CD4-positive, alpha-beta T cell (primary cell): ENCODE data around the gene KCNF1. TPM values are rescaled to one million over a fixed set of nuclear protein-coding genes. Genes with fewer than 3 reads are reported as not detected.

ENCODE experiments used
- ATAC-seq: fragments of 200-7000 bp; cut with Tn5 transposase; one replicate; pipeline ENCODE4 v1.10.0; 2022; ENCODE audit warnings: mild to moderate bottlenecking; ENCODE audit not compliant: poor library complexity
- CTCF ChIA-PET: fragments of 350-600 bp; sonication (Branson Sonifier 250); formaldehyde crosslinking; loops from one replicate; lab custom pipeline; 2021; ENCODE audit warnings: antibody characterized with exemption, inconsistent platforms; lab: Charles Lee
- POLR2A ChIA-PET: fragments of 350-600 bp; sonication (Branson Sonifier 250); formaldehyde crosslinking; loops from one replicate; lab custom pipeline; 2021; ENCODE audit warnings: antibody characterized with exemption, inconsistent platforms; lab: Charles Lee
- DNase-seq, 14 experiments: peaks; one replicate each; pipeline ENCODE4 v3.0.0-alpha.2; 2013 to 2020; ENCODE audit warnings: mixed read lengths in 2 of 14
- H3K27ac ChIP-seq, 2 donors: one replicate each; pipeline versions ENCODE4 v1.5.1 to v1.7.0; 2013; ENCODE audit warnings: low read length in 2 of 2, low read depth in 1 of 2, mild to moderate bottlenecking in 1 of 2
- H3K27me3 ChIP-seq, 2 experiments: 1 replicate in 1 of 2; 2 replicates in 1 of 2; pipeline versions ENCODE4 v1.6.1 to v1.7.0; 2013; ENCODE audit warnings: low read length in 2 of 2, control low read depth in 1 of 2, mild to moderate bottlenecking in 1 of 2, moderate library complexity in 1 of 2; ENCODE audit not compliant: insufficient read depth in 2 of 2, control insufficient read depth in 1 of 2
- H3K36me3 ChIP-seq: one replicate; pipeline ENCODE4 v1.6.1; 2013; ENCODE audit warnings: low read length, control low read depth; ENCODE audit not compliant: insufficient read depth
- H3K4me1 ChIP-seq: one replicate; pipeline ENCODE4 v1.6.1; 2013; ENCODE audit warnings: low read length, control low read depth; ENCODE audit not compliant: insufficient read depth
- H3K4me3 ChIP-seq: one replicate; pipeline ENCODE4 v1.5.1; 2013; ENCODE audit warnings: mild to moderate bottlenecking, low read length, moderate library complexity
- H3K9me3 ChIP-seq, 2 experiments: 1 replicate in 1 of 2; 2 replicates in 1 of 2; pipeline versions ENCODE4 v1.6.1 to v1.7.0; 2013; ENCODE audit warnings: low read length in 2 of 2, mild to moderate bottlenecking in 2 of 2, control low read depth in 1 of 2, moderate library complexity in 1 of 2; ENCODE audit not compliant: control insufficient read depth in 1 of 2, insufficient read depth in 1 of 2
- H3K27ac Mint-ChIP-seq: one replicate; pipeline ENCODE4 v1.8.0; 2020; ENCODE audit warnings: mixed read lengths
- H3K27me3 Mint-ChIP-seq: one replicate; pipeline ENCODE4 v1.8.0; 2021; ENCODE audit warnings: mixed read lengths
- H3K36me3 Mint-ChIP-seq: one replicate; pipeline ENCODE4 v1.8.0; 2021; ENCODE audit warnings: low read depth, mixed read lengths
- H3K4me1 Mint-ChIP-seq: one replicate; pipeline ENCODE4 v1.8.0; 2021; ENCODE audit warnings: low read depth, mixed read lengths
- H3K4me3 Mint-ChIP-seq: one replicate; pipeline ENCODE4 v1.8.0; 2020; ENCODE audit warnings: mild to moderate bottlenecking, mixed read lengths
- H3K9me3 Mint-ChIP-seq: one replicate; pipeline ENCODE4 v1.8.0; 2020; ENCODE audit warnings: mixed read lengths
- CTCF ChIP-seq: fragments of 200-600 bp; IDR thresholded peaks from one replicate; pipeline ENCODE4 v1.8.0; 2022; ENCODE audit warnings: antibody characterized with exemption, mild to moderate bottlenecking
- intact Hi-C, 2 experiments: fragments of 100-400 bp; cut with DNase I in 1 of 2; cut with micrococcal nuclease in 1 of 2; formaldehyde crosslinking; loops; one replicate each; pipeline versions ENCODE4 v1.15.1 to v1.9.0; 2023 to 2025; cut with DNase I, micrococcal nuclease
- total RNA-seq, 174 experiments: library from RNA in 2 of 174; stranded (reverse) in 2 of 174; gene quantifications; one replicate each; pipeline ENCODE4 v1.2.3 and lab custom pipeline; 2021 to 2026

The KCNF1 gene
- total RNA-seq, 2 experiments from 2014 or later = not detected

GRCh38 chr2:10947005-10947440 is 35.3 kb downstream of the KCNF1 start:
- no peak for ATAC-seq
- intact Hi-C loops = no loop called here
- CTCF ChIA-PET = no interaction called here

GRCh38 chr2:10947446-10948187 is 35.9 kb downstream of the KCNF1 start:
- Histone ChIP-seq H3K4me1 (peaks cover 6% of the 10 kb centered on the region), H3K9me3 (peaks cover 0 to 13% of the 10 kb centered on the region in 2 experiments), H3K27ac (no peak overlapping the region), H3K27me3 (peaks cover 17 to 18% of the 10 kb centered on the region in 2 experiments), H3K4me3 (no peak overlapping the region), H3K36me3 (no peaks in the 10 kb centered on the region)
- ATAC-seq = no peak
- intact Hi-C loops = no loop called here
- Mint-ChIP-seq H3K4me1 (peaks cover 2% of the 10 kb centered on the region), H3K4me3 (no peak overlapping the region), H3K36me3 (no peaks in the 10 kb centered on the region), H3K27ac (no peak overlapping the region), H3K9me3 (no peaks in the 10 kb centered on the region), H3K27me3 (peaks cover 68% of the 10 kb centered on the region)
- no peak for TF ChIP-seq CTCF
- ChIA-PET POLR2A (no interaction called here), CTCF (no interaction called here)
- no peak for DNase-seq

More at GRCh38 chr2:10947005-10947440, 35.3 kb downstream of the KCNF1 start:
- Histone ChIP-seq H3K4me3 (no peak overlapping the region), H3K9me3 (peaks cover 0 to 19% of the 10 kb centered on the region in 2 experiments), H3K27me3 (peaks cover 17 to 18% of the 10 kb centered on the region in 2 experiments), H3K4me1 (no peaks in the 10 kb centered on the region), H3K36me3 (no peaks in the 10 kb centered on the region), H3K27ac (no peak overlapping the region)
- POLR2A ChIA-PET = no interaction called here
- Mint-ChIP-seq H3K9me3 (no peaks in the 10 kb centered on the region), H3K36me3 (no peaks in the 10 kb centered on the region), H3K4me1 (no peaks in the 10 kb centered on the region), H3K27ac (no peak overlapping the region), H3K4me3 (no peak overlapping the region), H3K27me3 (peaks cover 68% of the 10 kb centered on the region)
- no peak for DNase-seq
- TF ChIP-seq CTCF = no peak

- no peak overlapping the region for H3K4me3 ChIP-seq
- peaks cover 17 to 18% of the 10 kb centered on the region in 2 experiments for H3K27me3 ChIP-seq
- intact Hi-C loops = no loop called here
- peaks cover 0 to 13% of the 10 kb centered on the region in 2 experiments for H3K9me3 ChIP-seq
- DNase-seq (no peak), ATAC-seq (no peak)
- Mint-ChIP-seq H3K9me3 (no peaks in the 10 kb centered on the region), H3K27ac (no peak overlapping the region), H3K36me3 (no peaks in the 10 kb centered on the region), H3K27me3 (peaks cover 65% of the 10 kb centered on the region), H3K4me1 (peaks cover 8% of the 10 kb centered on the region), H3K4me3 (no peak overlapping the region)
- ChIA-PET POLR2A (no interaction called here), CTCF (no interaction called here)
- peaks cover 11% of the 10 kb centered on the region for H3K4me1 ChIP-seq
- no peaks in the 10 kb centered on the region for H3K36me3 ChIP-seq
- no peak for TF ChIP-seq CTCF
- no peak overlapping the region for H3K27ac ChIP-seq
Observed at GRCh38 chr2:10948188-10948564, 36.4 kb downstream of the KCNF1 start.
